OCI-LY3 (cell line): ENCODE results near the gene TACC2.
"Not testable (repeated sequence)": the region's sequence is repeated elsewhere in the genome, so short reads cannot be mapped to it uniquely, and the experiment has no call there.

Experiments
- H2AFZ ChIP-seq: fragments of 200-600, 300-600 bp; shearing (Covaris generic); 2 replicates; pipeline ENCODE4 v1.6.0; 2014; ENCODE audit warnings: antibody characterized with exemption, low read depth, low read length
- H3K27ac ChIP-seq: fragments of 200-600, 300-600 bp; sonication (generic); 2 replicates; pipeline ENCODE4 v1.5.1; 2014; ENCODE audit warnings: mild to moderate bottlenecking, low read length, moderate library complexity, mixed read lengths
- H3K27me3 ChIP-seq: fragments of 200-600, 300-600 bp; sonication (generic); 2 replicates; pipeline ENCODE4 v1.6.1; 2014; ENCODE audit warnings: low read depth, low read length, mixed read lengths
- H3K36me3 ChIP-seq: fragments of 200-600, 300-600 bp; sonication (generic); replicated peaks from 2 replicates; pipeline ENCODE3; 2014; ENCODE audit warnings: low read depth, low read length, mixed read lengths
- H3K4me1 ChIP-seq: fragments of 300-600, 200-600 bp; sonication (generic); 2 replicates; pipeline ENCODE4 v1.6.1; 2014; ENCODE audit warnings: low read length, mixed read lengths
- H3K4me2 ChIP-seq: fragments of 200-600, 300-600 bp; sonication (generic); 2 replicates; pipeline ENCODE4 v1.6.1; 2014; ENCODE audit warnings: low read length, mixed read lengths
- H3K4me3 ChIP-seq: fragments of 300-600, 200-600 bp; sonication (generic); 2 replicates; pipeline ENCODE4 v1.5.1; 2014; ENCODE audit warnings: antibody characterized with exemption, mild to moderate bottlenecking, low read length, moderate library complexity
- H3K79me2 ChIP-seq: fragments of 300-600, 200-600 bp; shearing (Covaris generic); 2 replicates; pipeline ENCODE4 v1.6.1; 2014; ENCODE audit warnings: mild to moderate bottlenecking, low read length, mixed read lengths
- H3K9ac ChIP-seq: fragments of 300-600, 200-600 bp; shearing (Covaris generic); 2 replicates; pipeline ENCODE4 v1.6.0; 2014; ENCODE audit warnings: mild to moderate bottlenecking, low read length, moderate library complexity
- H3K9me3 ChIP-seq: fragments of 200-600, 300-600 bp; shearing (Covaris generic); 2 replicates; pipeline ENCODE4 v1.6.1; 2014; ENCODE audit warnings: low read length, mixed read lengths; ENCODE audit not compliant: insufficient read depth
- H4K20me1 ChIP-seq: fragments of 200-600, 300-600 bp; sonication (generic); 2 replicates; pipeline ENCODE4 v1.6.1; 2016; ENCODE audit warnings: low read length, mixed read lengths; ENCODE audit not compliant: insufficient read depth
- CTCF ChIP-seq: fragments of 200-600, 300-600 bp; sonication (generic); IDR thresholded peaks from 2 replicates; pipeline ENCODE4 v1.5.1; 2014; ENCODE audit warnings: antibody characterized with exemption, low read length, low read depth
- EZH2phosphoT487 ChIP-seq: fragments of 200-600 bp; shearing (Covaris generic); IDR thresholded peaks from 2 replicates; pipeline ENCODE4 v1.6.1; 2018; ENCODE audit warnings: antibody characterized with exemption, mixed run types, low read depth

TACC2 gene

DNA sequence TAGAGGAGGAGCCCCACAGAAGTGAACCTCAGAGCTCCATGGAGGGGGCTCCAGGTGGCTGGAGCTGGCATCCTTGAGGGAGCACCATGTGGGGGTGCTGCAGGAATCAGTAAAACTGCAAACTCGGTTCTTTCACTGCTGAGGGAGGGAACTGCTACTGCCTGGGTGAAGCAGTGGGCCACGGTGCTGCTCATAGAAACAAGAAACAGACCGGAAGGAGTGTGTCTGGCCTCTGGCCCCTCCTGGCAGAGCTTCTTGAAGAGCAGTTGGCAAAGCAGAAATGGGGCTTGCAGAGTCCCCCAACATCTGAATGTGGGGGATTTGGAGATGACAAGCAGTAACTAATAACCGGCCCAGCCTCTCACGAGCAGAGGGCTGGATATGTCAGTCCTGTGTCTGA, 23.8 kb downstream of the TACC2 start:
- Histone ChIP-seq H3K36me3 (no peaks in the 10 kb centered on the region), H4K20me1 (no peaks in the 10 kb centered on the region), H3K9ac (no peak overlapping the region), H3K4me1 (no peaks in the 10 kb centered on the region), H3K79me2 (no peaks in the 10 kb centered on the region), H3K4me3 (no peak overlapping the region), H3K4me2 (no peak overlapping the region), H2AFZ (no peak overlapping the region), H3K9me3 (no peaks in the 10 kb centered on the region), H3K27me3 (no peaks in the 10 kb centered on the region), H3K27ac (no peak overlapping the region)
- TF ChIP-seq CTCF = no peak
- no peak for TF ChIP-seq EZH2phosphoT487

DNA sequence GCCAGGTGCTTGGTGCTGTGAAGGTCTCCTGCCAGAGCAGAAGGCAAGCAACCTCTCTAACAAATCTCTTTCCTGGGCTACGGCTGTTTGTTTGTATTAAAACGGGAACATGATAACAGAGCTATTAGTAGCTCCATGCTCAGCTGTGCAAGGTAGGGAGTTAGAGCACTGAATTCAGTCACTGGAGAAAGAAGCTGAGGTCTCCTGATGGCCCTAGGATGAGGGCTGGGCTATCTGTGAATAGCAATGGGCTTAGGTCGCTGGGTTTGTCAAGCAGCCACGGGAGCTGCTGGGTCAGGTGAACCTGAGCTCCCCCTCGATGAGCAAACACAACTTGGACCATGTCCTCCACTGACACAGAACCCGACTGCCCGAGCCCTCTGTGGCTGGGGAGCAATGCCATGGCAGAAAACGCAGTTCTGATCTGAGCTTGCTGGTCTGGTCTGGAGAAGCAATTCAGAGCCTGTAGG, 24.4 kb downstream of the TACC2 start:
- no peak overlapping the region for H3K4me2 ChIP-seq

GRCh38 chr10:122014652-122015248, 25.8 kb downstream of the TACC2 start:
- H3K4me2 ChIP-seq = no peak overlapping the region
- no peaks in the 10 kb centered on the region for H4K20me1 ChIP-seq
- TF ChIP-seq EZH2phosphoT487 (no peak), CTCF (no peak)
- H3K36me3 ChIP-seq = no peaks in the 10 kb centered on the region
- no peaks in the 10 kb centered on the region for H3K4me1 ChIP-seq
- no peak overlapping the region for H2AFZ ChIP-seq
- H3K27me3 ChIP-seq = no peaks in the 10 kb centered on the region
- no peak overlapping the region for H3K4me3 ChIP-seq
- no peak overlapping the region for H3K27ac ChIP-seq
- no peaks in the 10 kb centered on the region for H3K9me3 ChIP-seq
- no peaks in the 10 kb centered on the region for H3K79me2 ChIP-seq
- H3K9ac ChIP-seq = no peak overlapping the region

More for the DNA sequence above, 24.4 kb downstream of the TACC2 start:
- H3K4me1 ChIP-seq = no peaks in the 10 kb centered on the region
- no peaks in the 10 kb centered on the region for H3K79me2 ChIP-seq
- no peak overlapping the region for H3K27ac ChIP-seq
- H3K9me3 ChIP-seq = no peaks in the 10 kb centered on the region
- TF ChIP-seq EZH2phosphoT487 (no peak), CTCF (no peak)
- no peaks in the 10 kb centered on the region for H3K36me3 ChIP-seq
- no peaks in the 10 kb centered on the region for H4K20me1 ChIP-seq
- H3K9ac ChIP-seq = no peak overlapping the region
- no peaks in the 10 kb centered on the region for H3K27me3 ChIP-seq
- no peak overlapping the region for H3K4me3 ChIP-seq
- H2AFZ ChIP-seq = no peak overlapping the region

- H3K27ac ChIP-seq, H3K79me2 ChIP-seq, H3K4me3 ChIP-seq, H3K9ac ChIP-seq, H2AFZ ChIP-seq, H3K4me2 ChIP-seq, H4K20me1 ChIP-seq, H3K9me3 ChIP-seq, H3K4me1 ChIP-seq, H3K36me3 ChIP-seq, H3K27me3 ChIP-seq: not testable (repeated sequence)
Observed at GRCh38 chr10:122017926-122018325, 29.0 kb downstream of the TACC2 start.
